ENCODE data around the gene REXO1.
A peak's percentile ranks its signal among the peaks of the same experiment; 100 is the strongest.

The REXO1 gene

GRCh38 chr19:1783874-1784273 is 64.4 kb downstream of the REXO1 start:
- DNase-seq, result no peak

- DNase-seq, result no peak
These were observed 64.9 kb downstream of the REXO1 start for GRCh38 chr19:1783354-1783753.

- DNase-seq, result no peak
These were observed 65.8 kb downstream of the REXO1 start for GRCh38 chr19:1782521-1782920.

- no peak for DNase-seq
These were observed 67.9 kb downstream of the REXO1 start for GRCh38 chr19:1780272-1780958.

- no peak for DNase-seq
These were observed 68.7 kb downstream of the REXO1 start for GRCh38 chr19:1779574-1779973.

- DNase-seq, result no peak
These were observed 71.1 kb downstream of the REXO1 start for GRCh38 chr19:1777149-1777548.

GRCh38 chr19:1776606-1777147 is 71.6 kb downstream of the REXO1 start:
- no peak for DNase-seq

GRCh38 chr19:1775951-1776605 is 72.2 kb downstream of the REXO1 start:
- DNase-seq, result no peak

GRCh38 chr19:1774989-1775772 is 73.1 kb downstream of the REXO1 start:
- DNase-seq, result no peak

GRCh38 chr19:1773184-1773583 is 75.1 kb downstream of the REXO1 start:
- no peak for DNase-seq

- no peak for DNase-seq
These were observed 77.3 kb downstream of the REXO1 start for GRCh38 chr19:1770866-1771576.

GRCh38 chr19:1769645-1769985 is 78.7 kb downstream of the REXO1 start:
- no peak for DNase-seq

- DNase-seq, result no peak
These were observed 79.2 kb downstream of the REXO1 start for GRCh38 chr19:1768918-1769644.

GRCh38 chr19:1768248-1768647 is 80.0 kb downstream of the REXO1 start:
- no peak for DNase-seq

- DNase-seq, result peak; percentile 49
These were observed 80.8 kb downstream of the REXO1 start for GRCh38 chr19:1767464-1767933.

GRCh38 chr19:1766800-1767352 is 81.4 kb downstream of the REXO1 start:
- DNase-seq, result no peak

GRCh38 chr19:1765904-1766799 is 82.1 kb downstream of the REXO1 start:
- DNase-seq, result no peak
